Liver (tissue), 9 donors: ENCODE data around the gene MGAT3. TPM values are rescaled to one million over a fixed set of nuclear protein-coding genes. Genes with fewer than 3 reads are reported as not detected.

Experiments
- DNase-seq: peaks from one replicate; pipeline ENCODE4 v3.0.0-alpha.2; 2017; ENCODE audit warnings: low spot score
- H3K27ac ChIP-seq, 2 donors: one replicate each; pipeline ENCODE4 v1.7.0; 2013; ENCODE audit warnings: inconsistent platforms in 2 of 2, low read length in 2 of 2, control low read depth in 1 of 2, low read depth in 1 of 2, mild to moderate bottlenecking in 1 of 2
- H3K27me3 ChIP-seq, 4 donors: one replicate each; pipeline versions ENCODE4 v1.6.1 to v1.7.0; 2013; ENCODE audit warnings: low read length in 3 of 4, inconsistent platforms in 1 of 4, mild to moderate bottlenecking in 1 of 4, moderate library complexity in 1 of 4; ENCODE audit not compliant: control insufficient read depth in 4 of 4, insufficient read depth in 4 of 4
- H3K36me3 ChIP-seq, 4 donors: one replicate each; pipeline versions ENCODE4 v1.6.1 to v1.7.0; 2013; ENCODE audit warnings: low read length in 3 of 4, mild to moderate bottlenecking in 3 of 4, low read depth in 1 of 4, moderate library complexity in 1 of 4; ENCODE audit not compliant: control insufficient read depth in 4 of 4, insufficient read depth in 3 of 4
- H3K4me1 ChIP-seq, 4 donors: one replicate each; pipeline versions ENCODE4 v1.6.1 to v1.7.0; 2013; ENCODE audit warnings: low read length in 3 of 4, mild to moderate bottlenecking in 3 of 4, moderate library complexity in 1 of 4; ENCODE audit not compliant: control insufficient read depth in 4 of 4, insufficient read depth in 4 of 4
- H3K4me3 ChIP-seq, 3 donors: one replicate each; pipeline versions ENCODE4 v1.6.1 to v1.7.0; 2013; ENCODE audit warnings: low read length in 3 of 3, control low read depth in 1 of 3, low read depth in 1 of 3, mild to moderate bottlenecking in 1 of 3
- H3K9ac ChIP-seq, 2 donors: one replicate each; pipeline ENCODE4 v1.7.0; 2013; ENCODE audit warnings: low read length in 2 of 2, mild to moderate bottlenecking in 2 of 2, moderate library complexity in 2 of 2, control low read depth in 1 of 2, low read depth in 1 of 2
- H3K9me3 ChIP-seq, 4 donors: one replicate each; pipeline versions ENCODE4 v1.6.1 to v1.7.0; 2013; ENCODE audit warnings: low read length in 3 of 4; ENCODE audit not compliant: control insufficient read depth in 4 of 4
- CTCF ChIP-seq: fragments of 150-350 bp; IDR thresholded peaks from 2 replicates; pipeline ENCODE4 v1.5.1; 2017; ENCODE audit warnings: improper control_type of control experiment, low read depth, low read length; ENCODE audit not compliant: missing input control
- EGR1 ChIP-seq, 2 donors: IDR thresholded peaks; 2 replicates each; pipeline ENCODE4 v1.6.1; 2016 to 2018; ENCODE audit warnings: antibody characterized with exemption in 2 of 2, low read depth in 2 of 2
- GABPA ChIP-seq, 2 donors: IDR thresholded peaks in 1 of 2; conservative IDR thresholded peaks in 1 of 2; 2 replicates each; pipeline ENCODE4 v1.6.1; 2016; ENCODE audit warnings: antibody characterized with exemption in 2 of 2, mild to moderate bottlenecking in 1 of 2, moderate library complexity in 1 of 2
- HNF4A ChIP-seq, 2 donors: conservative IDR thresholded peaks; 2 replicates each; pipeline ENCODE4 v1.6.1; 2016; ENCODE audit warnings: antibody characterized with exemption in 2 of 2, mild to moderate bottlenecking in 2 of 2
- REST ChIP-seq: IDR thresholded peaks from 2 replicates; pipeline ENCODE4 v1.6.1; 2016; ENCODE audit warnings: antibody characterized with exemption, mild to moderate bottlenecking
- TAF1 ChIP-seq: conservative IDR thresholded peaks from 2 replicates; pipeline ENCODE4 v1.6.1; 2016; ENCODE audit warnings: antibody characterized with exemption, mild to moderate bottlenecking
- WGBS: extraction: QIAGEN DNeasy Blood & Tissue Kit; methylation state at CpG from one replicate; pipeline ENCODE4 v1.1.7; 2013; 5-methylcytosine and 5-hydroxymethylcytosine counted together
- polyA plus RNA-seq, 2 donors: library from polyadenylated mRNA; stranded (reverse) in 1 of 2; unstranded in 1 of 2; fragments of 200-250 nt in 1 of 2; fragments of >200 nt in 1 of 2; fragmentation: Nextera tagmentation in 1 of 2; extraction: Ambion mirVana in 1 of 2; gene quantifications; one replicate each; pipeline versions ENCODE4 v1.2.1 to v1.2.3, GENCODE V29; 2013 to 2015
- total RNA-seq, 2 donors: library from RNA; depleted of rRNA; stranded (reverse); fragments of >200 nt; gene quantifications; one replicate each; pipeline ENCODE4 v1.2.3, GENCODE V29; 2014
- donor health status: healthy.
- donor health status: healthy.
- donor health status: healthy.
- donor health status: healthy.
- donor health status: healthy.

The MGAT3 gene
- total and polyA plus RNA-seq, 4 donors = 0.03 to 7.6 (median 0.10) TPM

- no peak for TF ChIP-seq CTCF
- TF ChIP-seq GABPA (IDR thresholded peaks at IDR 0.05 in 1 of 2, conservative IDR thresholded peaks at IDR 0.05 in 1 of 2) = no peak
- TF ChIP-seq TAF1 = no peak
These were observed 12.5 kb downstream of the MGAT3 start (continued) for GRCh38 chr22:39469326-39469680.

GRCh38 chr22:39469681-39470450, 13.1 kb downstream of the MGAT3 start:
- H3K4me1 ChIP-seq = peaks cover 0 to 14% (median 9%) of the 10 kb centered on the region in 4 donors
- no peak overlapping the region for H3K4me3 ChIP-seq
- no peak for DNase-seq
- no peaks in the 10 kb centered on the region for H3K27me3 ChIP-seq
- H3K27ac ChIP-seq = no peak overlapping the region
- H3K9ac ChIP-seq = no peak overlapping the region
- no peaks in the 10 kb centered on the region for H3K36me3 ChIP-seq
- WGBS = 60% methylated on average over 26 of the region's 26 CpGs
- no peaks in the 10 kb centered on the region for H3K9me3 ChIP-seq
- TF ChIP-seq REST (no peak), HNF4A (conservative IDR thresholded peaks at IDR 0.05) (peak in 1 of 2 donors; percentile 40), EGR1 (IDR thresholded peaks at IDR 0.05; ENCODE audit: low read depth in 2 of 2) (no peak)

GRCh38 chr22:39470451-39471291, 13.9 kb downstream of the MGAT3 start:
- TF ChIP-seq HNF4A (conservative IDR thresholded peaks at IDR 0.05) (no peak), REST (no peak)
- H3K4me1 ChIP-seq = peaks cover 0 to 14% (median 9%) of the 10 kb centered on the region in 4 donors
- 74% methylated on average over 16 of the region's 16 CpGs for WGBS
- no peak for DNase-seq
- H3K27ac ChIP-seq = peak overlapping the region in 1 of 2 donors; percentile 25
- no peak overlapping the region for H3K4me3 ChIP-seq
- no peaks in the 10 kb centered on the region for H3K36me3 ChIP-seq
- H3K9ac ChIP-seq = no peak overlapping the region
- H3K9me3 ChIP-seq = no peaks in the 10 kb centered on the region
- no peaks in the 10 kb centered on the region for H3K27me3 ChIP-seq
